Ovary (tissue), 3 donors: ENCODE results near the gene TBXAS1.

Source experiments
- CTCF ChIP-seq, 3 donors: fragments of 450-650 bp in 2 of 3; fragments of 200-600 bp in 1 of 3; IDR thresholded peaks; one replicate each; pipeline versions ENCODE4 v1.5.1 to v1.8.0; 2016 to 2022; ENCODE audit warnings: antibody characterized with exemption in 3 of 3, mild to moderate bottlenecking in 1 of 3
- EP300 ChIP-seq: sonication (generic); formaldehyde crosslinking; IDR thresholded peaks from one replicate; pipeline ENCODE4 v1.6.1; 2017; ENCODE audit warnings: antibody characterized with exemption
- POLR2A ChIP-seq: fragments of 450-650 bp; IDR thresholded peaks from one replicate; pipeline ENCODE4 v1.6.1; 2017; ENCODE audit warnings: antibody characterized with exemption, mild to moderate bottlenecking, moderate library complexity
- donor health status: DM: no; HTN: no; CAD: no.

- TF ChIP-seq CTCF (IDR thresholded peaks at IDR 0.05) (no peak), POLR2A (no peak), EP300 (no peak)
These were observed 85.5 kb downstream of the TBXAS1 start for GRCh38 chr7:139914306-139915267.
